CD8-positive, alpha-beta memory T cell (primary cell): ENCODE measurements around the gene CHL1. TPM values are rescaled to one million over a fixed set of nuclear protein-coding genes. Genes with fewer than 3 reads are reported as not detected.

Source experiments
- CTCF ChIA-PET: fragments of 350-600 bp; sonication (Branson Sonifier 250); formaldehyde crosslinking; loops from one replicate; lab custom pipeline; 2021; ENCODE audit warnings: antibody characterized with exemption; lab: Charles Lee
- POLR2A ChIA-PET: fragments of 350-600 bp; sonication (Branson Sonifier 250); formaldehyde crosslinking; loops from one replicate; lab custom pipeline; 2021; ENCODE audit warnings: antibody characterized with exemption; lab: Charles Lee
- DNase-seq, 5 donors: peaks; one replicate each; pipeline versions ENCODE4 v3.0.0 to v3.0.0-alpha.2; 2020 to 2022; ENCODE audit warnings: mixed read lengths in 1 of 5
- H3K27ac ChIP-seq: one replicate; pipeline ENCODE4 v1.7.0; 2013; ENCODE audit warnings: low read depth, mild to moderate bottlenecking, low read length, moderate library complexity
- H3K27me3 ChIP-seq: 2 replicates; pipeline ENCODE4 v1.7.0; 2013; ENCODE audit warnings: low read length, mild to moderate bottlenecking; ENCODE audit not compliant: insufficient read depth, poor library complexity, severe bottlenecking
- H3K36me3 ChIP-seq: 2 replicates; pipeline ENCODE4 v1.7.0; 2013; ENCODE audit warnings: mild to moderate bottlenecking, low read length, moderate library complexity; ENCODE audit not compliant: insufficient read depth
- H3K4me1 ChIP-seq: 2 replicates; pipeline ENCODE4 v1.7.0; 2013; ENCODE audit warnings: mild to moderate bottlenecking, low read length, moderate library complexity; ENCODE audit not compliant: insufficient read depth
- H3K4me3 ChIP-seq: 2 replicates; pipeline ENCODE4 v1.7.0; 2013; ENCODE audit warnings: mild to moderate bottlenecking, low read length
- H3K9me3 ChIP-seq: 2 replicates; pipeline ENCODE4 v1.7.0; 2013; ENCODE audit warnings: mild to moderate bottlenecking, low read length
- H3K27ac Mint-ChIP-seq, 8 donors: one replicate each; pipeline ENCODE4 v1.8.0; 2020 to 2021; ENCODE audit warnings: mixed read lengths in 8 of 8, mild to moderate bottlenecking in 6 of 8, inconsistent platforms in 3 of 8, moderate library complexity in 3 of 8
- H3K27me3 Mint-ChIP-seq, 2 donors: one replicate each; pipeline ENCODE4 v1.8.0; 2020 to 2021; ENCODE audit warnings: mixed read lengths in 2 of 2, mild to moderate bottlenecking in 1 of 2, moderate library complexity in 1 of 2
- H3K36me3 Mint-ChIP-seq, 3 donors: one replicate each; pipeline ENCODE4 v1.8.0; 2020 to 2021; ENCODE audit warnings: mixed read lengths in 3 of 3, inconsistent platforms in 1 of 3, mild to moderate bottlenecking in 1 of 3
- H3K4me1 Mint-ChIP-seq, 3 donors: one replicate each; pipeline ENCODE4 v1.8.0; 2020 to 2021; ENCODE audit warnings: mixed read lengths in 3 of 3, inconsistent platforms in 1 of 3, mild to moderate bottlenecking in 1 of 3
- H3K4me3 Mint-ChIP-seq, 7 donors: one replicate each; pipeline ENCODE4 v1.8.0; 2020 to 2021; ENCODE audit warnings: mixed read lengths in 7 of 7, mild to moderate bottlenecking in 6 of 7, moderate library complexity in 4 of 7, inconsistent platforms in 2 of 7
- H3K9me3 Mint-ChIP-seq, 5 donors: one replicate each; pipeline ENCODE4 v1.8.0; 2020 to 2022; ENCODE audit warnings: mixed read lengths in 5 of 5, mild to moderate bottlenecking in 3 of 5, moderate library complexity in 2 of 5, inconsistent platforms in 1 of 5
- polyA plus RNA-seq: library from polyadenylated mRNA; unstranded; fragments of 300-500 nt; fragmentation: Illumina TruSeq; gene quantifications from one replicate; pipeline ENCODE4 v1.2.3, GENCODE V29; 2021
- total RNA-seq, 2 experiments: library from RNA; stranded (reverse); gene quantifications; one replicate each; pipeline ENCODE4 v1.2.3, GENCODE V29; 2021

Gene CHL1
- total and polyA plus RNA-seq, 3 experiments from 2014 or later, result not detected

DNA sequence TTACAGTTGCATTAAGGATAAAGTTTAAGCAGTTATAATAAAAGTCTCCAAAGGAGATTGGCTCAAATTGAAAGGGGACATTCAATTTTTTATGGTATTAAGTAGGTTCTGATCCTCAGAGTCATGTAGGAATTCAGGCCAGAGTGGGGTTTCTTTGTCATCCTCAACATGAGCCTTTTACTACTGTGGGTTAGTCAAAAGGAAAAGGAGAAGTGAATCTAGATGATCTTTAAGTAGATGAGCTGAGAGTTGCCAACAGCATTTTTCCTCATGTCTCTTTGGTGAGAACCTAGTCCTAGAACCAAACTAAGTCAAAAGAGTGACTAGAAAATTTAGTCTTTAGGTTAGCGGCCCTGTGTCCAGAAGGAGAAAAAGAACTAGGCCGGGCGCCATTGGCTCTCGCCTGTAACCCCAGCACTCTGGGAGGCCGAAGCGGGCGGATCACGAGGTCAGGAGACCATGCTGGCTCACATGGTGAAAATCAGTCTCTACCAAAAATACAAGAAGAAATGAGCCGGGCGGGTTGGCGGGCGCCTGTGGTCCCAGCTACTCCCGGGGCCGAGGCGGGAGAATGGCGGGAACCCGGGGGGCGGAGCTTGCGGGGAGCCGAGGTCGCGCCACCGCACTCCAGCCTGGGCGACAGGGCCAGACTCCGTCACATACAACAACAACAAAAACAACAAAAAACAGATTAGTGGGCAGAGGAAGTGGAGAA, 4.2 kb upstream of the CHL1 start:
- no peaks in the 10 kb centered on the region for H3K9me3 ChIP-seq
- DNase-seq, result no peak
- no peaks in the 10 kb centered on the region for H3K36me3 ChIP-seq
- Mint-ChIP-seq H3K36me3 (peaks cover 0 to 2% (median 0%) of the 10 kb centered on the region in 3 donors), H3K9me3 (peaks cover 0 to 13% (median 5%) of the 10 kb centered on the region in 5 donors), H3K4me3 (no peak overlapping the region), H3K4me1 (peaks cover 0 to 3% (median 3%) of the 10 kb centered on the region in 3 donors), H3K27ac (no peak overlapping the region), H3K27me3 (peaks cover 7 to 18% of the 10 kb centered on the region in 2 donors)
- H3K4me1 ChIP-seq, result no peaks in the 10 kb centered on the region
- CTCF ChIA-PET, result no interaction called here
- H3K4me3 ChIP-seq, result no peak overlapping the region
- no peaks in the 10 kb centered on the region for H3K27me3 ChIP-seq
- H3K27ac ChIP-seq, result no peak overlapping the region
- POLR2A ChIA-PET, result no interaction called here

DNA sequence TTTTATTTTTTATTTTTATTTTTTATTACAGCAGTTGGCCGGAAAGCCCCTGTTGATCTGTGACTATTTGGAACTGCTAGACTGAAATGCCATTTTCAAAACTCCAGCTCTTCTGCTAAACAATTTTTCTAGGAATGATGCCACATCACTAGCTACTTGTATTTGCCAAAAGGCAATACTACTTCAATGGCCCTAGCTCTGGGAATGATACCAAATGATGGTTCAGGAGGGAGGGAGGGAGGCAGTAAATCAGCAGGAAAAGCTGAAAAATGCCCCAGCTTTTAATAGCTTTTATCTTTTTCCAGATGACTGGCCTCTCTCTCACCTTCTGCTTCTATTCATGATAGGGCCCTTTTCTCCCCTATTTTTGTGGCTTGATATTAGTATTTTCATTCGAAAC, 2.6 kb upstream of the CHL1 start:
- no peak overlapping the region for H3K27ac Mint-ChIP-seq
- H3K4me3 Mint-ChIP-seq, result no peak overlapping the region
- ChIA-PET POLR2A (no interaction called here), CTCF (no interaction called here)
- Histone ChIP-seq H3K4me3 (no peak overlapping the region), H3K36me3 (no peaks in the 10 kb centered on the region), H3K27ac (no peak overlapping the region), H3K9me3 (no peaks in the 10 kb centered on the region), H3K27me3 (no peaks in the 10 kb centered on the region), H3K4me1 (no peaks in the 10 kb centered on the region)
- peaks cover 0 to 2% (median 0%) of the 10 kb centered on the region in 3 donors for H3K36me3 Mint-ChIP-seq
- peaks cover 0 to 11% (median 3%) of the 10 kb centered on the region in 5 donors for H3K9me3 Mint-ChIP-seq
- peaks cover 0 to 3% (median 3%) of the 10 kb centered on the region in 3 donors for H3K4me1 Mint-ChIP-seq
- H3K27me3 Mint-ChIP-seq, result peaks cover 7 to 21% of the 10 kb centered on the region in 2 donors
- DNase-seq, result no peak

DNA sequence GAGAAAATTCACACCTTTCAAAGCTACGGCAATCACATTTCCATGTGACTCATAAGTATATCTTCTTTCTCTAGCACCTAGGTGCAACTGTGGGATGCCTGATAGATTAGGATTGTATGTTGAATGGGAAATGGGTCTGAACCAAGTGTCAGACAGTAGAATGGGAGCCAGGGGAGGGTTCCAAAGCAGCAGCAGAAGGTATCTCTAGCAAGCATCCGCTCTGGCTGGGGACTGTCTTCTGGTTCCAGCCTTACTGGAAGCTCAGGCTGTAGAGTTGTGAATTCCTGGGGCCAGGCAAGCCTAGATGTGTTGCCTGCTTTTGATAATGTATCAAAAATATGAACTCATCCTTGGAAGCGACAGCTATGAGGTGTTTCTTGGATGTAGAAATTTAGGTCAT, 2.1 kb upstream of the CHL1 start:
- Histone ChIP-seq H3K4me1 (no peaks in the 10 kb centered on the region), H3K27ac (no peak overlapping the region), H3K9me3 (no peaks in the 10 kb centered on the region), H3K36me3 (no peaks in the 10 kb centered on the region), H3K4me3 (no peak overlapping the region), H3K27me3 (no peaks in the 10 kb centered on the region)
- peaks cover 0 to 3% (median 3%) of the 10 kb centered on the region in 3 donors for H3K4me1 Mint-ChIP-seq
- ChIA-PET POLR2A (no interaction called here), CTCF (no interaction called here)
- peaks cover 7 to 25% of the 10 kb centered on the region in 2 donors for H3K27me3 Mint-ChIP-seq
- H3K27ac Mint-ChIP-seq, result no peak overlapping the region
- H3K36me3 Mint-ChIP-seq, result peaks cover 0 to 2% (median 0%) of the 10 kb centered on the region in 3 donors
- peaks cover 0 to 11% (median 3%) of the 10 kb centered on the region in 5 donors for H3K9me3 Mint-ChIP-seq
- H3K4me3 Mint-ChIP-seq, result no peak overlapping the region
- no peak for DNase-seq

DNA sequence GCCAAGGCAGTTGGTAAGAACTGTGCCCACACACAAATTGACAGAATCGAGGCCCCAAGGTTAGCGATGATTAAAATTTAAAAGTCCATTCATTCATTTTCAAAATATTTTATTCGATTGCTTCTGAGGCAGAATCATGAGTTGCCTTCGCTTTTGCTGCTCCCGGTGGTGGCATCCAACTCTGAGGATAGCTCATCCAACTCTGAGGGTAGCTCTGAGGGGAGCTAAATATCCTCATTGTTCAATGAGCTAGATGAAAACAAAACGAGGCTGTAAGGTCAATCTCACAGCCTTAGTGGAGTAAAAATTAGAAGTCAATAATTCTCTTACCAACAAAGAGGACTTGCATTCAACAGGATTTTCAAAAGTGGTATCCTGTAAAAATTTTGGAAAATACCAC, 897 bp upstream of the CHL1 start:
- no peak overlapping the region for H3K4me3 Mint-ChIP-seq
- Histone ChIP-seq H3K27ac (no peak overlapping the region), H3K9me3 (no peaks in the 10 kb centered on the region), H3K36me3 (no peaks in the 10 kb centered on the region), H3K27me3 (no peaks in the 10 kb centered on the region), H3K4me3 (no peak overlapping the region), H3K4me1 (no peaks in the 10 kb centered on the region)
- H3K9me3 Mint-ChIP-seq, result peaks cover 2 to 11% (median 5%) of the 10 kb centered on the region in 5 donors
- H3K36me3 Mint-ChIP-seq, result peaks cover 0 to 2% (median 0%) of the 10 kb centered on the region in 3 donors
- CTCF ChIA-PET, result no interaction called here
- peaks cover 0 to 3% (median 3%) of the 10 kb centered on the region in 3 donors for H3K4me1 Mint-ChIP-seq
- DNase-seq, result no peak
- POLR2A ChIA-PET, result no interaction called here
- H3K27ac Mint-ChIP-seq, result no peak overlapping the region
- peaks cover 7 to 25% of the 10 kb centered on the region in 2 donors for H3K27me3 Mint-ChIP-seq

DNA sequence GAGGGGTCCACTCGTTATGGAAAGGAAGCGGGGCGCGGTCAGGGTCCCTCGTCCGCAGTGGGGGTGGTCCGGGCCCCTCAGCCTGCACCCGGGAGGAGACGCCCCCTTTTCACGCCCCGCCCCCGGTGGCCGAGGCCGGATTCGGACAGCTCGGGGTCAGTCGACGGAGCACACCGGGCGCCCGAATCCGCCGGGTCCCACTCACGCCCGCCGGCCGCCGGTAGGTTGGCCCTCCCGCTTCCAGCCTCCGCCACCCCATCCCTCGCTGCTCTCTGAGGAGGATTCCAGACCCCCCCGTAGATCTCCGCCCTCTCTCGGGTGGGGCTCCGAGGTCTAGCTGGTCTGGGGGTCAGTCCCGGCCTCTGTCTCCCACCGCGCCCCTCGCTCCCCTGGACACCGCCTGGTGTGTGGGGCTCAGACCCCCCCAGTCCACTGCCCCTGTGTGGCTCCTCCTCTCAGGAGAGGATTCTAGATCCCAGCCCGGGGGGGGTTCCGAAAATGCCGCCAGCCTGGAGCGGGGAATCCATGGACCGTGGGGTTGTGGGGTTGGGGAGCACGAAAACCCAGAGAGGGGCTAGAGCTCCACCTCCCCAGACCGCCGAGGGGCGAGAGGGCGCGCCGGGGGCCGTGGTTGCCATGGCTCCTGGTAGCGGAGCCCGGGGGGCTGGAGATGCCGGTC, 725 bp downstream of the CHL1 start:
- no peak overlapping the region for H3K27ac Mint-ChIP-seq
- peaks cover 0 to 3% (median 3%) of the 10 kb centered on the region in 3 donors for H3K4me1 Mint-ChIP-seq
- Histone ChIP-seq H3K9me3 (no peaks in the 10 kb centered on the region), H3K27me3 (no peaks in the 10 kb centered on the region), H3K4me1 (no peaks in the 10 kb centered on the region), H3K27ac (no peak overlapping the region), H3K4me3 (no peak overlapping the region), H3K36me3 (no peaks in the 10 kb centered on the region)
- DNase-seq, result no peak
- peaks cover 7 to 25% of the 10 kb centered on the region in 2 donors for H3K27me3 Mint-ChIP-seq
- H3K36me3 Mint-ChIP-seq, result peaks cover 0 to 2% (median 0%) of the 10 kb centered on the region in 3 donors
- ChIA-PET POLR2A (no interaction called here), CTCF (no interaction called here)
- H3K4me3 Mint-ChIP-seq, result no peak overlapping the region
- H3K9me3 Mint-ChIP-seq, result peaks cover 0 to 9% (median 5%) of the 10 kb centered on the region in 5 donors

DNA sequence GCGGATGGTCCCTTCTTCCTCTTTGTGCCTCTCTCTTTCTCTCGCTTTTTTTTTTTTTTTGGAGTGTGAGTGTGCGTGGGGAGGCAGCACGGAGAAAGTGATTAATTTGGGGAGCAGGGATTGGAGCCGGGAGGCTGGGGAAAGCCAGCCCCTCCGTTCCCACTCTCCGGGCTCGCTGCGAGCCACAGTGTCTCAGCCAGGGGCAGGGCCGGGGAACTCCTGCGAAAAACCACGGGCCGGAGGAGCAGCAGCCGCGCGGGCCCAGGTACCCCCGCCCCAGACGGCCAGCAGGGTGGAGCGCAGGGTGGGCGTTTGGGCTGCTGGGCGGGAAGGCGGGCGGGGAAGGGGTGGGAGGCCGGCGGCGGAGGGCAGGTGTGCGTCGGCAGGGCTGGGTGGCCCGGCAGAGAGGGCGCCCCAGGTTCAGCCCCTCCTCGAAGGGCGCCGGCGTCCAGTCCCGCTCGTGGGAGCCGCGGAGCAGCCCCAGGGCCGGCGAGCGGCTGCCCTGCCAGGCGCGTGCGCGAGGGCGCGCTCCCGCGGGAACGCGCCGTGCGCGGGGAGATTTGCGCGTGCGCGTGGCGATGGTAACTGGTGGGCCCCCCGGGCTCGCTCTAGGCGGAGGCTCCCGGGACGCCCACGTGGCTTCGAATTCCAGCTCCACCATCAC, 1.4 kb downstream of the CHL1 start:
- H3K27me3 Mint-ChIP-seq, result peaks cover 7 to 25% of the 10 kb centered on the region in 2 donors
- Histone ChIP-seq H3K9me3 (no peaks in the 10 kb centered on the region), H3K4me3 (no peak overlapping the region)

DNA sequence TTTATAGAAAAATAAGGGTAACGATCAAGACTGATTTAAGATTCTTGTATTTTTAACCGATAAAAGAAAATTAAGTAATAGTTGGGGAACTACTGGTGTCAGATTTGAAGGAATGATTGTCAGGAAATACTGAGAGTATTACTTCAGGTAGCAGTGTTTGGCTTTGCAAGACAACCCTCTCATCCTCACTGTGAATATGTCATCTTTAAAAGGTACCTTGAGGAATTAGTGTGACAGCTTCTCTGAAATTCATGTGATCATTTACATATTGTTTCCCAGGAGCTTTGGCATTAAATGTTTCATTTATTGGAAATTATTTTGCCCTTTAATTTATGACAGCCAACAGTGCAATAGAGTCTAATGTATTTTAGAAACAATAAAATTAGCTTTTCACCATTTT, 3.3 kb downstream of the CHL1 start:
- Histone ChIP-seq H3K9me3 (no peaks in the 10 kb centered on the region), H3K27ac (no peak overlapping the region), H3K36me3 (no peaks in the 10 kb centered on the region), H3K27me3 (no peaks in the 10 kb centered on the region), H3K4me1 (no peaks in the 10 kb centered on the region), H3K4me3 (no peak overlapping the region)
- Mint-ChIP-seq H3K27ac (no peak overlapping the region), H3K27me3 (peaks cover 7 to 22% of the 10 kb centered on the region in 2 donors), H3K4me1 (peaks cover 0 to 3% (median 3%) of the 10 kb centered on the region in 3 donors), H3K9me3 (peaks cover 2 to 9% (median 5%) of the 10 kb centered on the region in 5 donors), H3K4me3 (no peak overlapping the region), H3K36me3 (peaks cover 0 to 2% (median 0%) of the 10 kb centered on the region in 3 donors)
- ChIA-PET CTCF (no interaction called here), POLR2A (no interaction called here)
- DNase-seq, result no peak

More for the DNA sequence above, 1.4 kb downstream of the CHL1 start:
- H3K27me3 ChIP-seq, result no peaks in the 10 kb centered on the region
- H3K36me3 ChIP-seq, result no peaks in the 10 kb centered on the region
- H3K27ac ChIP-seq, result no peak overlapping the region
- CTCF ChIA-PET, result no interaction called here
- Mint-ChIP-seq H3K4me1 (peaks cover 0 to 3% (median 3%) of the 10 kb centered on the region in 3 donors), H3K9me3 (peaks cover 0 to 9% (median 5%) of the 10 kb centered on the region in 5 donors), H3K4me3 (no peak overlapping the region), H3K27ac (no peak overlapping the region), H3K36me3 (peaks cover 0 to 2% (median 0%) of the 10 kb centered on the region in 3 donors)
- no peaks in the 10 kb centered on the region for H3K4me1 ChIP-seq
- POLR2A ChIA-PET, result no interaction called here
- DNase-seq, result no peak
